ENCODE data around the gene CYB561. TPM values are rescaled to one million over a fixed set of nuclear protein-coding genes. Genes with fewer than 3 reads are reported as not detected.
"Not testable (repeated sequence)": the region's sequence is repeated elsewhere in the genome, so short reads cannot be mapped to it uniquely, and the experiment has no call there.

The CYB561 gene
- total RNA-seq, 4 donors from 2014 or later = 2.2 to 6.5 (median 3.9) TPM

GRCh38 chr17:63475491-63476412, 29.6 kb upstream of the CYB561 start:
- Histone ChIP-seq H3K9me3 (no peaks in the 10 kb centered on the region), H3K4me3 (peak overlapping the region in 2 of 4 donors; percentile 53), H3K36me3 (no peaks in the 10 kb centered on the region), H3K27ac (peak overlapping the region in 3 of 4 donors; percentile 55 to 59 (median 58)), H3K4me1 (peaks cover 5 to 15% of the 10 kb centered on the region in 2 donors), H3K27me3 (peaks cover 11 to 32% (median 18%) of the 10 kb centered on the region in 3 donors)
- ATAC-seq = no peak
- in situ Hi-C loops (cut with MboI; ENCODE audit: low sequenced_read_pairs in 4 of 4) (loop anchor here in 1 of 4 donors (10.0 kb wide), 1 partner anchor 51 kb away; no protein-coding TSS in a partner anchor), intact Hi-C loops (cut with DNase I; ENCODE audit: low total_unique reads) (loop anchor here (5.0 kb wide), 1 partner anchor 33 kb away; no protein-coding TSS in a partner anchor)
- DNase-seq = no peak
- no peak for TF ChIP-seq POLR2A (IDR thresholded peaks at IDR 0.05)
- no peak for TF ChIP-seq CTCF (IDR thresholded peaks at IDR 0.05 in 4 of 5, conservative IDR thresholded peaks at IDR 0.05 in 1 of 5)

GRCh38 chr17:63474586-63475460, 28.7 kb upstream of the CYB561 start:
- H3K4me1 ChIP-seq = peaks cover 5 to 15% of the 10 kb centered on the region in 2 donors
- H3K27ac ChIP-seq = peak overlapping the region in 3 of 4 donors; percentile 55 to 59 (median 58)
- H3K27me3 ChIP-seq = peaks cover 11 to 32% (median 23%) of the 10 kb centered on the region in 3 donors
- TF ChIP-seq CTCF (IDR thresholded peaks at IDR 0.05 in 4 of 5, conservative IDR thresholded peaks at IDR 0.05 in 1 of 5) = no peak
- TF ChIP-seq POLR2A (IDR thresholded peaks at IDR 0.05) = no peak
- ATAC-seq (no peak), DNase-seq (no peak)
- H3K9me3 ChIP-seq = no peaks in the 10 kb centered on the region
- in situ Hi-C loops (cut with MboI; ENCODE audit: low sequenced_read_pairs in 4 of 4) = loop anchor here in 2 of 4 donors (10.0 to 25.0 kb wide), 2 partner anchors 50 to 113 kb away; no protein-coding TSS in a partner anchor
- no peaks in the 10 kb centered on the region for H3K36me3 ChIP-seq
- intact Hi-C loops (cut with DNase I; ENCODE audit: low total_unique reads) = loop anchor here (5.0 kb wide), 1 partner anchor 33 kb away; no protein-coding TSS in a partner anchor
- no peak overlapping the region for H3K4me3 ChIP-seq

- TF ChIP-seq CTCF (IDR thresholded peaks at IDR 0.05 in 4 of 5, conservative IDR thresholded peaks at IDR 0.05 in 1 of 5) (no peak), POLR2A (IDR thresholded peaks at IDR 0.05) (no peak)
- Histone ChIP-seq H3K9me3 (no peaks in the 10 kb centered on the region), H3K4me1 (peaks cover 5 to 15% of the 10 kb centered on the region in 2 donors), H3K36me3 (no peaks in the 10 kb centered on the region), H3K4me3 (no peak overlapping the region), H3K27ac (peak overlapping the region in 2 of 4 donors; percentile 58 to 59), H3K27me3 (peaks cover 11 to 28% (median 23%) of the 10 kb centered on the region in 3 donors)
- in situ Hi-C loops (cut with MboI; ENCODE audit: low sequenced_read_pairs in 4 of 4) (loop anchor here in 2 of 4 donors (10.0 to 25.0 kb wide), 2 partner anchors 49 to 112 kb away; no protein-coding TSS in a partner anchor), intact Hi-C loops (cut with DNase I; ENCODE audit: low total_unique reads) (no loop called here)
- DNase-seq (no peak), ATAC-seq (peak; percentile 60 to 75)
Observed at GRCh38 chr17:63474174-63474573, 28.1 kb upstream of the CYB561 start.

GRCh38 chr17:63468099-63468498, 22.0 kb upstream of the CYB561 start:
- intact Hi-C loops (cut with DNase I; ENCODE audit: low total_unique reads); DNase-seq; H3K27me3 ChIP-seq; H3K27ac ChIP-seq; H3K4me1 ChIP-seq; ATAC-seq; H3K9me3 ChIP-seq; H3K4me3 ChIP-seq; H3K36me3 ChIP-seq: not testable (repeated sequence)
- in situ Hi-C loops (cut with MboI; ENCODE audit: low sequenced_read_pairs in 4 of 4) = loop anchor here in 1 of 4 donors (25.0 kb wide), 1 partner anchor 106 kb away; no protein-coding TSS in a partner anchor
